ENCODE measurements around the gene SCN5A. TPM values are rescaled to one million over a fixed set of nuclear protein-coding genes. Genes with fewer than 3 reads are reported as not detected.
A peak's percentile ranks its signal among the peaks of the same experiment; 100 is the strongest.

Gene SCN5A
- total RNA-seq, 1 donor from 2014 or later = not detected

GRCh38 chr3:38614651-38615352 lies 34.7 kb downstream of the SCN5A start:
- no peak for TF ChIP-seq CTCF (IDR thresholded peaks at IDR 0.05; ENCODE audit: insufficient read depth, low read length, severe bottlenecking)
- FAIRE-seq = no peak
- no peaks in the 10 kb centered on the region for H3K27me3 ChIP-seq (ENCODE audit: control insufficient read depth, insufficient read depth, low read length)

GRCh38 chr3:38614091-38614490 lies 35.4 kb downstream of the SCN5A start:
- Histone ChIP-seq H3K27me3 (ENCODE audit: control insufficient read depth, insufficient read depth, low read length) (no peaks in the 10 kb centered on the region), H3K36me3 (ENCODE audit: control insufficient read depth, insufficient read depth, low read length) (no peaks in the 10 kb centered on the region), H3K4me3 (ENCODE audit: low read depth, low read length) (no peak overlapping the region)
- TF ChIP-seq CTCF (IDR thresholded peaks at IDR 0.05; ENCODE audit: insufficient read depth, low read length, severe bottlenecking) = no peak
- DNase-seq (ENCODE audit: low read depth) (no peak), FAIRE-seq (peak; percentile 40)

More at GRCh38 chr3:38614651-38615352, 34.7 kb downstream of the SCN5A start:
- no peaks in the 10 kb centered on the region for H3K36me3 ChIP-seq (ENCODE audit: control insufficient read depth, insufficient read depth, low read length)
- H3K4me3 ChIP-seq (ENCODE audit: low read depth, low read length) = no peak overlapping the region
- DNase-seq (ENCODE audit: low read depth) = no peak

- no peak for DNase-seq (ENCODE audit: low read depth)
- H3K27me3 ChIP-seq (ENCODE audit: control insufficient read depth, insufficient read depth, low read length) = no peaks in the 10 kb centered on the region
- no peak for FAIRE-seq
Measured at GRCh38 chr3:38613426-38613825, 36.1 kb downstream of the SCN5A start.

GRCh38 chr3:38611866-38612265 lies 37.6 kb downstream of the SCN5A start:
- no peak for TF ChIP-seq CTCF (IDR thresholded peaks at IDR 0.05; ENCODE audit: insufficient read depth, low read length, severe bottlenecking)
- no peak for FAIRE-seq
- no peak for DNase-seq (ENCODE audit: low read depth)
- Histone ChIP-seq H3K27me3 (ENCODE audit: control insufficient read depth, insufficient read depth, low read length) (no peaks in the 10 kb centered on the region), H3K36me3 (ENCODE audit: control insufficient read depth, insufficient read depth, low read length) (no peaks in the 10 kb centered on the region), H3K4me3 (ENCODE audit: low read depth, low read length) (no peak overlapping the region)

More at GRCh38 chr3:38613426-38613825, 36.1 kb downstream of the SCN5A start:
- H3K36me3 ChIP-seq (ENCODE audit: control insufficient read depth, insufficient read depth, low read length) = no peaks in the 10 kb centered on the region
- no peak for TF ChIP-seq CTCF (IDR thresholded peaks at IDR 0.05; ENCODE audit: insufficient read depth, low read length, severe bottlenecking)
- no peak overlapping the region for H3K4me3 ChIP-seq (ENCODE audit: low read depth, low read length)

- Histone ChIP-seq H3K4me3 (ENCODE audit: low read depth, low read length) (no peak overlapping the region), H3K36me3 (ENCODE audit: control insufficient read depth, insufficient read depth, low read length) (no peaks in the 10 kb centered on the region), H3K27me3 (ENCODE audit: control insufficient read depth, insufficient read depth, low read length) (no peaks in the 10 kb centered on the region)
- no peak for TF ChIP-seq CTCF (IDR thresholded peaks at IDR 0.05; ENCODE audit: insufficient read depth, low read length, severe bottlenecking)
- DNase-seq (ENCODE audit: low read depth) (no peak), FAIRE-seq (no peak)
Measured at GRCh38 chr3:38610934-38611333, 38.6 kb downstream of the SCN5A start.

- Histone ChIP-seq H3K27me3 (ENCODE audit: control insufficient read depth, insufficient read depth, low read length) (no peaks in the 10 kb centered on the region), H3K4me3 (ENCODE audit: low read depth, low read length) (no peak overlapping the region), H3K36me3 (ENCODE audit: control insufficient read depth, insufficient read depth, low read length) (no peaks in the 10 kb centered on the region)
- FAIRE-seq (no peak), DNase-seq (ENCODE audit: low read depth) (no peak)
- TF ChIP-seq CTCF (IDR thresholded peaks at IDR 0.05; ENCODE audit: insufficient read depth, low read length, severe bottlenecking) = no peak
Measured at GRCh38 chr3:38610436-38610835, 39.1 kb downstream of the SCN5A start.

All from bronchial epithelial cell (primary cell).